ENCODE data around the gene KCNQ2.
"Not testable (repeated sequence)": the region's sequence is repeated elsewhere in the genome, so short reads cannot be mapped to it uniquely, and the experiment has no call there.

KCNQ2 gene
- long read RNA-seq, donor 1, transcript KCNQ2-201 (8 exons, 1,426 nt): major isoform, 7 of 7 reads
- long read RNA-seq, donor 1, partial matches to known transcripts: 0 of 7 reads
- long read RNA-seq, donor 1, other reads (novel, unspliced or antisense): 0 of 7 reads
- long read RNA-seq, donor 2, partial matches to known transcripts: 0 of 2 reads
- long read RNA-seq, donor 2, other reads (novel, unspliced or antisense): 0 of 2 reads
- long read RNA-seq, donor 3: 0 reads
- long read RNA-seq, donor 4, partial matches to known transcripts: 0 of 1 reads
- long read RNA-seq, donor 4, other reads (novel, unspliced or antisense): 0 of 1 reads
- long read RNA-seq, donor 5, partial matches to known transcripts: 0 of 4 reads
- long read RNA-seq, donor 5, other reads (novel, unspliced or antisense): 0 of 4 reads
- long read RNA-seq, donor 6, partial matches to known transcripts: 0 of 1 reads
- long read RNA-seq, donor 6, other reads (novel, unspliced or antisense): 0 of 1 reads
- long read RNA-seq, donor 7, transcript KCNQ2-201 (8 exons, 1,426 nt): major isoform, 6 of 6 reads
- long read RNA-seq, donor 7, partial matches to known transcripts: 0 of 6 reads
- long read RNA-seq, donor 7, other reads (novel, unspliced or antisense): 0 of 6 reads
- long read RNA-seq, donor 8, partial matches to known transcripts: 790 of 824 reads
- long read RNA-seq, donor 8, other reads (novel, unspliced or antisense): 33 of 824 reads

DNA sequence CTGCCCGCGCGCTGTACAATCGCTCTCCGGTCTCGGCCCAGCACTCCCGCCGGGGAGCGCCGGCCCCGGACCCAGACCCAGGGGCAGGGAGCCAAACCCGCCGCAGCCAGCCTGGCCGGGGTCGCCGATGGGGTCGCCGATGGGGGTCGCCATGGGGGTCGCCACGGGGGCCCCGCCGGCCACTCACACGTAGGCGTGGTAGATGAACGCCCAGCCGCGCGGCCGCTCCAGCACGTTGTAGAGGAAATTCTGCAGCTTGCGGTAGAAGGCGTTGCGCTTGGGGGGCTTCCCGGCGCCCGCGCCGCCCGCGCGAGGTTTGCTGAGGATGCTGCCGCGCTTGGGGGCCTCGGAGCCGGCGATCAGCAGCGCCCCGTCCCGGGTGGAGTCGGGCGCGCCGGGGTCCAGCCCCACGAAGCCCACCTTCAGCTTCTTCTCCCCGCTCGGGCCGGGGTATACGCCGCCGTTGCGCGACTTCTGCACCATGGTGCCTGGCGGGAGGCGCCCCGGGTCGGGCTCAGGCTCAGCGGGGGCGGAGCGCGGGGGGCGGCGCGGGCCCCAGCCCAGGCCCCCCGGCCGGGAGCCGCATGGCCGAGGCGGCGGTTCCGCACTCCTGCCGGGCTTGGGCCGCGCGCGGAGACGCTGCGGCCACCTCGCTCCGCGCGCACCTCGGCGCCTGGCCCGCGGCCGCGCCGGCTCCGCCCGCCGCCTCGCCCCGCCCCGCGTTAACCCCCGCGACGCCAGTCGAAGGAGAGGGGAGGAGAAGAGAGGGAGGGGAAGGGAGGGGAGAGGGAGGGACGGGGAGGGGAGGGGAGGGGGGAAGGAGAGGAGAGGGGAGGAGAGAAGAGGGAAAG lies at the start of gene KCNQ2:
TSS of gene KCNQ2 (minus strand) at position 675 of the 851 bp plus-strand sequence. CDS start at position 483, 192 bp downstream.
- DNase-seq: peak; percentile 66

DNA sequence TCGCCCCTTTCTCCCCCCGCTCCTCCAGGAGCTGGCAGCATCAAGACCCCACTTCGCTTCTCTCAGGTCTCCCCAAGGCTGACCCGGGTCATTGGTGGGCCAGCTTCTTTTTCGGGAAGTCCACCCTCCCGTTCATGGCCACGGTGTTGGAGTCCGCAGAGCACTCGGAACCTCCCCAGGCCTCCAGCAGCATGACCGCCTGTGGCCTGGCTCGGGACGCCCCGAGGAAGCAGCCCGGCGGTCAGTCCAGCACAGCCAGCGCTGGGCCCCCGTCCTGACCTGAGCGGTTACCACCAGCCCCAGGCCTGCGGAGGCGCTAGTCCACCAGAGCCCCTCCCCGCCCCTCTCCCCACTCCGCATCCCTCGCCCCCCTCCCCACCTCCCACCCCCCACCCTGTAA lies 49.1 kb upstream of the KCNQ2 start:
- DNase-seq: no peak

DNA sequence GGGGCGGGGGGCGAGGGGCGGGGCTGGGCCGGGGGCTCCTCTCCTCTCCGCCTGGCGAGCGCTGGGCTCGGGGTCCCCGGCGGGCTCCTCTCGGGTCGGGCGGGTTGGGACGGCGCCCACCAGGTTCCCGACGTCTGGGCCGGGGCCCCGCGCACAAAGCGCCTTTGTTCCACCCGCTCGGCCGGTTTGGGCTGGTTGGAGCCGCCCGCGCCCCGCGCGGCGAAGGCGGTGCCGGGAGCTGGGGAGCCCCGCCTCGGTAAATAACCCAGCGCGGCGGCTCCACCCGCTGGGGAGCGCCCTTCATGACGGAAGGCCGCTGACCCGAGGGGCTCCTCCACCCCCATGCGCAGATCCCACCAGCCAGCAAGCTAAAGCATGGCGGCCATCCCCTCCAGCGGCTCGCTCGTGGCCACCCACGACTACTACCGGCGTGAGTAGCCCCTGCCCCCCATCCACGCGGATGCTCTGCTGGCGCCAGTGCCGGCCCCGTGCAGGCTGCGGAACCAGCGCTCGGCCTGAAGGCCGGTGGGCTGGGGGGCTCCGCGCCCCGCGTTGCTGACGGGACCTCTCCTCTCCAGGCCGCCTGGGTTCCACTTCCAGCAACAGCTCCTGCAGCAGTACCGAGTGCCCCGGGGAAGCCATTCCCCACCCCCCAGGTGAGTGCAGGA lies 48.6 kb upstream of the KCNQ2 start:
- peak; percentile 83 for DNase-seq

DNA sequence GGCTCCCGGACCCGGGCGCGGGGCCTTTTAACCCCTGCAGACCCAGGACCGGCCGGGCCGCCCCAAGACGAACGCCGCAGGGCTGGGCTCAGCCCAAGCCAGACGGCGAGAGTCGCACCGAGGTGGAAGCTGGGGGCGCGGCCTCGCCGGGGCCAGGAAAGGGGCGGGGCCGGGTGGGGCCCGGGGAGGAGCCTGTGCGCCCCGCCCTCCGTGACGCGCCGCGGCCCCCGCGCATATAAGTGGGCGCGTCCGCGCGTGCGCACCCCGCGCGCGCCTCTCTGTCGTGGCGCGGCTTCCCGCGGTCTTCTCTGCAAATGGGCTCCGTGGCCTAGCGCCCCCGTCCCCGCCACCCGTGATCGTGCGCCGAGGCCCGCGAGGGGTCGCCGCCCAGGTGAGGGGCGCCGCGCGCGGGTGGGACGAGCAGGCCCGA lies 48.1 kb upstream of the KCNQ2 start, which contains the start of gene PPDPF:
TSS of gene PPDPF (plus strand) at position 262 of the 430 bp plus-strand sequence. CDS start 544 bp downstream, outside the sequence.
- peak; percentile 87 for DNase-seq

DNA sequence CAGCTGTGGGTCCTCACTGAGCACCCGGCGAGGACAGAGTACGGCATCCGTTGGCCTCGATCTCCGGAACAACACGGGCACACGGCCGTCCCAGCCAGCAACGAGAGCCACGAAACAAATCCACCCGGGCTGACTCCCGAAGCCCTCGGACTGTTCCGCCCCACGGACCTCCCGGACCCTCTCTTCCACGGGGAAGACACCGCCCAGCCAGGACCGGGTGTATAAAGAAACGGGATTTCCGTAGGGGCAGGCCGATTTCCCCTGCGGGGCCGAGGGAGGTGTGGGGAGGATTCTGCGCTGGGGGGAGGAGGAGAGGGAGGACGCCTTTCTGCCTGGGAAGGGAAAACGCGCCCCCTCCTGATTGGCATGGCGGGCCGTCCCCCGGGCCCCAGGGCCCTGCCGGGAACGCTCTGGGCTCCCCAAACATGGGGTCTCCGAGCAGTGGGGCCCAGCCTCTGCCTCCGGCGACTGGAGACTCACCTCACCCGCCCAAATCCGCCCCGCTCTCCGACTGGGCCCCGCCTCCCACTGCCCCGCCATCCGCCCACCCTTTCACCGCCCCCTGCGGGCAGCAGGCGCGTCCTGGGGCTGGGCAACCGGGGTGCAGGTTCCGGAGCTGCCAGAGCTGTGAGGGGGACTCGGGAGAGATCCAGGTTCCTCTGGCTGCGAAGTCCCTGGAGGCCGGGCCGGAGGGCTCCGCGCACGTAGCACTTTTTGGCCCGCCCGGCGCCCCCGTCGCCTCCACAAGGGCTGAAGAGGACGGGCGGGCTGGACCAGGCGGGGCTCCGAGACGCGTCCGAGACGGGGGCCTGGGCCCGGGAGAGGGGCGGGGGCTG lies 47.4 kb upstream of the KCNQ2 start:
- DNase-seq: peak; percentile 93

DNA sequence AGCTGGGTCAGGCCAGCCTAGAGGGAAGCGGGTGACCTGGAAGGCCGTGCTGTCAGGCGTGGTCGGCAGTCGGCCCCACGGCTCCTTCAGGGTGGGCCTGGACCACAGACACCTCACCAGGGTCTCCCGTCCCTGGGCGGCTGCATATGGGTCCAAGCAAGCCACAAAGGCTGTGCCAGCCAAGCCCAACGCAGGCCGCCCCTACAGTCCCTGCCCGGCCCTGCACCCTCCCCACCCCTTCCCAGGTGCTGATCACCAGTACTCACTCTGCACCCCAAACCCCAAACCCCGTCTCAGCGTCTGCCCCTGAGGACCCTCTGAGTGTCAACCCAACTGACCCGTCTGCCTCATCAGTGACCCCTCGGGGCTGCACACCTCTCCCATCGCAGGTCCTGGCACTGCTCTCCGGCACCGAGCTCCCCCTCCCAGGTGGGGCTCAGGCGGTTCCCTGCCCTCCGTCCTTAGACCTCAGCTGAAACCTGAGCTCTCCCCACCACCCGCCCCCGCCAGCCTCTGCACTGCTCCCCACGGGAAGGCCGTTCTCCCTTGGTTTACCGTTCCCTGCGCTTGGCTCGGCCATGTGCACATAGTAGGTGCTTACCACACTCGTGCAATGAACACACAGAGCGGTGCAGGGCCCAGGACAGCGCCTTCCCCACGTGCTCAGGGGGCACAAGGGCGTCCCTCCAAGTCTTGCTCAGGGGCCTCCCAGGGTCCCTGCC lies 46.7 kb upstream of the KCNQ2 start:
- peak; percentile 51 for DNase-seq

DNA sequence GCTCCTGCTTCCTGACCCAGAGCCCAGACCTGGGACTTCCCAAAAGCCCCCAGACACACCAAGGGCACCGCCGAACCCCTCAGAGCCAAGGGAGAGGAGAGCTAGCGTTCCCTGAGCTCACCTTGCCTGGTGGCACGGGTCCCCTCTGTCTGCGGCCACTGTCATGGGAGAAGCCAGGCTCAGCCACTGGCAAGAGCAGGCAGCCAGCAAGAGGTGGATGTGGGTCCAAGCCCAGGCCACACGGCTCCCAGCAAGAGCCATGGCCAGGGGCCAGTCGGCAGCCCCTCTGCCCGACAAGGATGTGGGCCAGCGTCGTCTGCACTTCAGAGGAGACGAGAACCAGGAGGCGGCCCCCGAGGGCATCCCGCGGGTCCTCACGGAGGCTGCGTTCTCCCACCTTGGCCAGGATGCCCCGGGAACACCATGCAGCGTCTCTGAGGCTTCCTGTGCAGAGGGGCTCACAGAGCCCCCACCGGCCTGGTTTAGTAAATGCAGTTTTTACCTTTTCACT lies 46.0 kb upstream of the KCNQ2 start:
- no peak for DNase-seq

DNA sequence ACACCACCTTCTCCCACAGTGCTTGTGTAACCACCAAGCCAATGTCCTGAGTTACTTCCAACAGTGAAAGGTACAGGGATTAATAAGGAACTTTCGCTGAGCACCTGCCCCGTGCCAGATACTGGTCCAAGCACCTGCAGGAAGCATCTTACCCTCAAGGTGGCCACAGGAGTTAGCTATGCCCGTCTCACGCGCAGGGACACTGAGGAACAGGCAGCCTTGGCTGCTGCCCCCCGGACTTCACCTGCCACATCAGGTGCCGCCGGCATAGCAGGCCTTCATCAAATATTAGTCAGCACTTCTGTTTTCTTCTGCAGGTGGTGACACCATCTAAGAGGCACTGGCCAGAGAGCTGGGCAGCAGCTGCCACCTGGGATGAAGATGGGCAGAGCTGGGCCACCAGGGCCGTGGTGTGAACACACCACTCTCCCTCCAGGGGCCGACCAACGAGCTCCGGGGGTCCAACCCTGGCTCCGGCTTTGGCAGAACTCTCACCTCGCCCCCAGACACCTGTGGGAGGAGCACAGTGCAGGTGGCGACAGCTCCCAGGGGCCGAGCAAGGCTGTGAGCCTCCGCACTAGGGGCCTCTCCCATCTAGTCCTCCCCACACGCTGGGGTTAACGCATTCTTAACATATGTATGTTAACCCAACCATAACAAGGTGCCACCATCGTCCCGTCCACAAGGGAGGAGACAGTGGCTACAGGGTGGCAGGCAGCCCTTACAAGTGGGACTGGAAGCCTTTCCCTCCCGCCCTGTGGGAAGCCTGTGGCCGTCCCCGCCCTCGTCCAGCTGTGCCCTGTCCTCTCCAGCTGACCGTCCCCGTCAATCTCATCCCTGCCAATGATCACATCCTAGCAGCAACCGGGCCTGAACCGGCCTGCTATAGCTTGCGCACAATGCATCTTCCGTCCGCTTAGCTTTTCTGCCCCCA lies 45.2 kb upstream of the KCNQ2 start:
- peak; percentile 1 for DNase-seq

DNA sequence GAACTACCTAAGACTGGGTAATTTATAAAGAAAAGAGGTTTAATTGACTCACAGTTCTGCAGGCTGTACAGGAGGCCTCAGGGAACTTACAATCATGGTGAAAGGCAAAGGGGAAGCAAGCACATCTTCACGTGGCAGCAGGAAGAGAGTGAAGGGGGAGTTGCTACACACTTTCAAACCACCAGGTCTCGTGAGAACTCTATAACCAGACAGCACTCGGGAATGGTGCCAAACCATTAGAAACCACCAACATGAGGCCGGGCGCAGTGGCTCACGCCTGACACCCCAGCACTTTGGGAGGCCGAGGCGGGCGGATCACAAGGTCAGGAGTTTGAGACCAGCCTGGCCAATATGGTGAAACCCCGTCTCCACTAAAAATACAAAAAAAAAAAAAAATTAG lies 42.1 kb upstream of the KCNQ2 start:
- not testable (repeated sequence) for DNase-seq

DNA sequence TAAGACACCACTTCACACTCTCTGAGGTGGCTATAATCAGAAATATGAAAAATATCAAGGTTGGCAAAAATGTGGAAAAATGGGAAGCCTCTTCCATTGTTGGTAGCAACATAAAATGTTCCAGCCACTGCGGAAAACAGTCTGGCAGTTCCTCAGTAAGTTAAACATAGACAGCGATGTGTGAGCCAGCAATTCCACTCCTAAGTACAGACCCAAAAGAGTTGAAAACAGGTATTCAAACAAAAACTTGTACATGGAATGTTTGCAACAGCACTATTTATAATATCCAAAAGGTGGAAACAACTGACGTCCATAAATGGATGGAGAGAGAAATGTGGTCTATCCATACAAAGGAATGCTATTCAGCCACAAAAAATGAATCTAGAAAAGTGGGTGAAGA lies 40.8 kb upstream of the KCNQ2 start:
- DNase-seq: no peak

DNA sequence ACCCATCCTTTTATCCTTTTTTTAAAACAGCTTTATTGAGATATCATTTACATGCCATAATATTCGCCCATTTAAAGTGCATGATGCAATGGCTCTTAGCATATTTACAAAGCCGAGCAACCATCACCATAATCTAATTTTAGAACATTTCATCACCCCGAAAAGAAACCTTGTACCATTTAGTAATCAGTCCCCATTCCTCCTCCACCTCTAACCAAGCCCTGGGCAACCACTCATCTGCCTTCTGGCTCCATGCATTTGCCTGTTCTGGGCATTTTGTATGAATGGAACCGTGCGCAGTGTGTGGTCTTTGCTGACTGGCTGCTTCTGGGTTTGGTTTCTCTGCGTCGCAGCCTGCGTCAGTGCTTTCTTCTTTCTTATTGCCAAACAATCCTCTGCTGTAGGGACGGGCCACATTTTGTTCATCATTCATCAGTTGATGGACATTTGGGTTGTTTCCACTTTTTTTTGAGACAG lies 36.7 kb upstream of the KCNQ2 start:
- no peak for DNase-seq

DNA sequence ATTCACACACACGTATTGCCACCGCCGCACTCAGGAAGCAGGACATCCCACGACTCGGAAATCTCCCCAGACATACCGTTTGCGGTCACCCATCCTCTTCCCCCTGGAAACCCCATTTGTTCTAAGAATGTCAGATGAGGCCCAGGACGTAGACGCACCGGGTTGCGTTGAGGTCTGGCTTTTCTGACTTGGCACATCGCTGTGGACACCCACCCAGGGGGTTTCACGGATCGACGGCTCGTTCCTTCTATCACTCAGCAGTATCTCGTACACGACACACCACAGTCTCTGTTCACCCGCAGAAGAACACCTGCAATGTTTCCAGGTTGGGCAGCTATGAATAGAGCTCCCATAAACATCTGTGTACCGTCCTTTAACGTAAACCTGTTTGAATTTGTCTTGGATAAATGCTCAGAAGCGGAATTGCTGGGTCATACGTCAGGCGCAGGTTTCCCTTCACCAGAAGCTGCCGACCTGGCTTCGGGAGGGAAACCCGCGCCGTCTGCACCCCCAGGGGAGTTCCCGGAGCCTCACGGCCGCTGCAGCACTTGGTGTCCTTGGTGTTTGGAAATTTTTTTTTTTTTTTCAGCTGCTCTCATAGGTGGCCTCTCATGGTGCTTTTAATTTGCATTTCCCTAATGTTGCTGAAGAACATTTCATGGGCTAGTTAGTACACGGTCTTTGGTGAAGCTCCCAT lies 35.8 kb upstream of the KCNQ2 start:
- no peak for DNase-seq

DNA sequence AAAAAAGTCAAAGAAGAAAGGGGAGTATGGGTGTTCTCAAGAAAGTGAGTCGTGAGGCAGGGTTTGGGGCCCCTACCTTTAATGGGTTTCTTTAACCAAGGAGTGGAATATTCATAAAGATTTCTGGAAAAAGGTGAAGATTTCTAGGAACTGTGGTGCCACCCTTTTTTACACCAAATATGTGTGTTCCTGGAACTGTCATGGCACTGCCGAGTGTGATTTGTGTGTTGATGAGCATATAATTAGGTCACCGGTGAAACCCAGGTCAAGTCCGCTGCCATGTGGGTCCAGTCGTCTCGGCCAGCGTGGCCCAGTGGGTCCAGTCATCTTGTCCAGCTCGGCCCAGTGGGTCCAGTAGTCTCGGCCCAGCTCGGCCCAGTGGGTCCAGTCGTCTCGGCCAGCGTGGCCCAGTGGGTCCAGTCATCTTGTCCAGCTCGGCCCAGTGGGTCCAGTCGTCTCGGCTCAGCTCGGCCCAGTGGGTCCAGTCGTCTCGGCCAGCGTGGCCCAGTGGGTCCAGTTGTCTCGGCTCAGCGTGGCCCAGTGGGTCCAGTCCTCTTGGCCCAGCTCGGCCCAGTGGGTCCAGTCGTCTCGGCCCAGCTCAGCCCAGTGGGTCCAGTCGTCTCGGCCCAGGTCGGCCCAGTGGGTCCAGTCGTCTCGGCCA lies 34.8 kb upstream of the KCNQ2 start:
- no peak for DNase-seq

DNA sequence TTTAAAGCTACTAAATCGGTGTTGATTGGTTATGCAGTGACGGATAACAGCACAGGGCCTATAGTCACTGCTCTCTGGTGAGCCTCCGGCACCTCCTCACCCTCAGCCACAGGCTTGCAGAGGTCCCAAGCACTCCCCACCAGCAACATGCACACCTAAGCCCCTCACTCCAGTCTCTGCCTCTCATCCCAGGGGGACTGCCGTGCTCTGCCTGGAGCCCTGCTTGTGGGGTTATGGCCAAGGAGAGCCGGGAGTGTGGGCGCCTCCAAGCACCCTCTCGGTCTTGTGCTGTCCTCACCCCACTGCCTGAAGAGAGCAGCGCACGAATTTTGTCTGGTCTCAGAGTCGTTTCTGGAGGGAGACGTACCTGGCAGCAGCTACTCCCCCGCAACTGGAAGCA lies 33.3 kb upstream of the KCNQ2 start:
- DNase-seq: no peak

DNA sequence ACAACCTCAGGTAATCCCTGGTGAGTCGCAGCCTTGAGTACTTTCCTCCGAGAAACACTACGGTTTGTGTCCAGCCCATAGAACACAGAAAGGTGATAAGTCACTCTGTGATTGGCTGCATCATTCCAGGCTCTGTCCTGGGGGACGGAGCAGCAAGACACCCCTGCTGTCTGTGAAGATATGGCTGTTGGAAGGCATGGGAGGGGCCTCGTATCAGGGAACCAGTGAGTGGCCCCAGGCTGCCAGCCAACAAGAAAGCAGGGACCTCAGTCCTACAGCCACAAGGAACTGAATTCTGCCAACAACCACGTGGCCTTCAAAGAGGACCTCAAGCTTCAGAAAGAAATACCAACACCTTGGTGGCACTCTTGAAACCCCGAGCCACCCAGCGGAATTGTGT lies 32.8 kb upstream of the KCNQ2 start:
- no peak for DNase-seq

DNA sequence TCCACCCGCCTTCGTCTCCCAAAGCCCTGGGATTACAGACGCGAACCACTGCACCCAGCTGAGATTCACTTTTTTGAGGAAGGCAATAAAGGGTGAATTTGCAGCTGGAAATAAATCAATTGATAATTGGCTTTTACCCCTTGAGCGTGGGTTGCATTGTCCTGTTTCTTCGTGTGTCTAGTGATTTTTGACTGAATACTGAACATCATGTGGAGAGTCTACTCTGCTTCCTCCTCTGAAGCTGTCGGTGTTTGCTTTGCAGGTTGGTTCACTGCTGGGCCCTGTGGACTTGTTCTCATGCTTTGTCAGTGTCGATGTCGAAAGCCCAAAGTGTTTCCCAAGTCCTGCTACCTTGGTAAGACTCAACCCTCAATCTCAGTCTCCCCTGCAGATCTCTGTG lies 32.2 kb upstream of the KCNQ2 start:
- no peak for DNase-seq

DNA sequence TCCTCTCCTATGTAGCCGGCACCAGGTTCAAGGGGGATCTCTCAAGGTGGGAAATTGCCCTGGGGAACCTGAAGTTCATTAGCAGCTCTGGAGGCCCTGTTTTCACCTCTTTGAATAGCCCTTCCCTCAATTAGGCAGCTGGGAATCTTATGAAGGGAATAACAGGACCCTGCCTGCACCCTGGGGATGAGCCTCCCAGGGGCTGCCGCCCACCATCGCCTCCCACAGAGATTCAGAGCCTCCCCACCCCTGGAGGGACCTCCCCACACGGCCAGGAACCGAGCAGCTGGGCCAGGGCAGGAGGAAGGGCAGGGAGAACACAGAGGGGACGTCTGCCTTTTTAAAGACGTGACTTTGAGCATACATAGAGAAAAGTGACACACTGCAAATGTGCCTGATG lies 31.1 kb upstream of the KCNQ2 start:
- DNase-seq: no peak
